ENCODE measurements around the gene RILPL1. TPM values are rescaled to one million over a fixed set of nuclear protein-coding genes. Genes with fewer than 3 reads are reported as not detected.
"Not testable (repeated sequence)": the region's sequence is repeated elsewhere in the genome, so short reads cannot be mapped to it uniquely, and the experiment has no call there.

Gene RILPL1
- total and polyA plus RNA-seq, 8 donors: 2.7 to 42.3 (median 7.5) TPM

DNA sequence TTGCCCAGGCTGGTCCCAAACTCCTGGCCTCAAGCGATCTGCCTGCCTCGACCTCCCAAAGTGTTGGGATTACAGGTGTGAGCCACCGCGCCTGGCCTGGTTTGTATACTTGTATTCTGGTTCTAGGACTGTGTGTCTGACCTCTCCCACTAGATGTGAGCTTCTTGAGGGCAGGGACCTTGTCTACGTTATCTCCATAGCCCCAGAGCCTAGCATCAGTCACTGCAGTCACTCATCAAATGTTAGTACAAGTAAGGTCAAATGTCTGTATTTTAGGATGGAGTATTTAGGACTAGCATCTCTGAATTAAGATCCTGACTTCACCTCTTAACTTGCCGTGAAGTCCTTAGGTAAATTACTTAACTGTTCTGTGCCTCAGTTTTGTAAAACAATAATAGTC, 99.9 kb downstream of the RILPL1 start:
- WGBS, 5 donors: 90 to 95% (median 93%) methylated on average over 6 of the region's 6 CpGs
- intact Hi-C loops (cut with DNase I; ENCODE audit: low total_unique reads): no loop called here
- Histone ChIP-seq H3K27ac (peak overlapping the region in 4 of 5 donors; percentile 12 to 90 (median 53)), H3K4me1 (peaks cover 24 to 56% (median 50%) of the 10 kb centered on the region in 4 donors), H3K4me3 (peak overlapping the region in 3 of 4 donors; percentile 1 to 94 (median 88)), H3K27me3 (no peaks in the 10 kb centered on the region), H3K9me3 (no peaks in the 10 kb centered on the region), H3K36me3 (peaks cover 4 to 28% (median 26%) of the 10 kb centered on the region in 4 donors)
- TF ChIP-seq, protein P1, sequence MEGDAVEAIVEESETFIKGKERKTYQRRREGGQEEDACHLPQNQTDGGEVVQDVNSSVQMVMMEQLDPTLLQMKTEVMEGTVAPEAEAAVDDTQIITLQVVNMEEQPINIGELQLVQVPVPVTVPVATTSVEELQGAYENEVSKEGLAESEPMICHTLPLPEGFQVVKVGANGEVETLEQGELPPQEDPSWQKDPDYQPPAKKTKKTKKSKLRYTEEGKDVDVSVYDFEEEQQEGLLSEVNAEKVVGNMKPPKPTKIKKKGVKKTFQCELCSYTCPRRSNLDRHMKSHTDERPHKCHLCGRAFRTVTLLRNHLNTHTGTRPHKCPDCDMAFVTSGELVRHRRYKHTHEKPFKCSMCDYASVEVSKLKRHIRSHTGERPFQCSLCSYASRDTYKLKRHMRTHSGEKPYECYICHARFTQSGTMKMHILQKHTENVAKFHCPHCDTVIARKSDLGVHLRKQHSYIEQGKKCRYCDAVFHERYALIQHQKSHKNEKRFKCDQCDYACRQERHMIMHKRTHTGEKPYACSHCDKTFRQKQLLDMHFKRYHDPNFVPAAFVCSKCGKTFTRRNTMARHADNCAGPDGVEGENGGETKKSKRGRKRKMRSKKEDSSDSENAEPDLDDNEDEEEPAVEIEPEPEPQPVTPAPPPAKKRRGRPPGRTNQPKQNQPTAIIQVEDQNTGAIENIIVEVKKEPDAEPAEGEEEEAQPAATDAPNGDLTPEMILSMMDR (IDR thresholded peaks at IDR 0.05): no peak
- TF ChIP-seq POLR2AphosphoS5 (IDR thresholded peaks at IDR 0.05) (no peak), POLR2A (IDR thresholded peaks at IDR 0.05) (no peak), EP300 (IDR thresholded peaks at IDR 0.05) (no peak)
- DNase-seq: no peak

DNA sequence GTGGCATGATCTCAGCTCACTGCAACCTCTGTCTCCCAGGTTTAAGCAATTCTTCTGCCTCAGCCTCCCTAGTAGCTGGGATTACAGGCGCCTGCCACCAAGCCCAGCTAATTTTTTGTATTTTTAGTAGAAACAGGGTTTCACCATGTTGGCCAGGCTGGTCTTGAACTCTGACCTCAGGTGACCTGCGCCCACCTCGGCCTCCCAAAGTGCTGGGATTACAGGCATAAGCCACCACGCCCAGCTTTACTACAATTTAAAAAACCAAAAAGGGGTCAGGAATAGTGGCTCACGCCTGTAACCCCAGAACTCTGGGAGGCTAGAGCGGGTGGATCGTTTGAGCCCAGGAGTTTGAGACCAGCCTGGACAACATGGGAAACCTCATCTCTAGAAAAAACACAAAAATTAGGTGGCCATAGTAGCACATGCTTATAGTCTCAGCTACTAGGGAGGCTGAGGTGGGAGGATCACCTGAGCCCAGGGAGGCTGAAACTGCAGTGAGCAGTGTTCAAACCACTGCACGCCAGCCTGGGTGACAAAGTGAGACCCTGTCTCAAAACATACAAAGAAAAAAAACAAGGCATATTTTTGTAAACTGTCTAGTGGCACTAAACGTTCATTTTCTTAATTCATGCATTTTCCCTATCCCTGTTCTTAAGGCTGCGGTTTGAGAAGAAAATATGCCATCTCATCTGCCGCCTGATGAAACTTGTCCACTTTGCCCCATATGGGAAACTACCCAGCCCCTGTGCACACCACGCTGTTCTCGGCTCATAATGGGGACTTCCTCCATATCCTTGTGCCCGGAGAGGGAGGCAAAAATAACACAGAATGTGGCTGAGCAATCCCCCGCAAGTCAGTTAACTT, 101.3 kb downstream of the RILPL1 start:
- intact Hi-C loops (cut with DNase I; ENCODE audit: low total_unique reads); H3K9me3 ChIP-seq; H3K27me3 ChIP-seq: not testable (repeated sequence)
- Histone ChIP-seq H3K36me3 (peaks cover 4 to 43% (median 40%) of the 10 kb centered on the region in 4 donors), H3K4me1 (peaks cover 23 to 55% (median 45%) of the 10 kb centered on the region in 4 donors), H3K27ac (peak overlapping the region in 4 of 5 donors; percentile 21 to 90 (median 53)), H3K4me3 (peak overlapping the region in 3 of 4 donors; percentile 1 to 94 (median 88))
- DNase-seq: peak in 1 of 2 donors; percentile 30
- WGBS, 5 donors: 70 to 79% (median 78%) methylated on average over 15 of the region's 15 CpGs

DNA sequence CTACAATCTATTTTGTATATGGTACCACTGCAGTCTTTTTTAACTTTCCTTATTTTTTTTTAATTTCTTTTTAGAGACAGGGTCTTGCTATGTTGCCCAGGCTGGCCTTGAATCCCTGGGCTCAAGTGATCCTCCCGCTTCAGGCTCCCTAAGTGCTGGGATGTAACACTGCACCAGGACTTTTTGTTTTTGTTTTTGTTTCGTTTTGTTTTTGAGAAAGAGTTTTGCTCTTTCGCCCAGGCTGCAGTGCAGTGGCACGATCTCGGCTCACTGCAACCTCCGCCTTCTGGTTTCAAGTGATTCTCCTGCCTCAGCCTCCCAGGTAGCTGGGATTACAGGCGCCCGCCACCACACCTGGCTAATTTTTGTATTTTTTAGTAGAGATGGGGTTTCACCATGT, 104.4 kb downstream of the RILPL1 start:
- 95 to 98% (median 96%) methylated on average over 8 of the region's 8 CpGs for WGBS, 5 donors
- H3K4me3 ChIP-seq; DNase-seq; intact Hi-C loops (cut with DNase I; ENCODE audit: low total_unique reads); H3K27me3 ChIP-seq; H3K27ac ChIP-seq; H3K9me3 ChIP-seq: not testable (repeated sequence)
- H3K4me1 ChIP-seq: peaks cover 4 to 30% (median 21%) of the 10 kb centered on the region in 4 donors
- H3K36me3 ChIP-seq: peaks cover 4 to 62% (median 53%) of the 10 kb centered on the region in 4 donors

DNA sequence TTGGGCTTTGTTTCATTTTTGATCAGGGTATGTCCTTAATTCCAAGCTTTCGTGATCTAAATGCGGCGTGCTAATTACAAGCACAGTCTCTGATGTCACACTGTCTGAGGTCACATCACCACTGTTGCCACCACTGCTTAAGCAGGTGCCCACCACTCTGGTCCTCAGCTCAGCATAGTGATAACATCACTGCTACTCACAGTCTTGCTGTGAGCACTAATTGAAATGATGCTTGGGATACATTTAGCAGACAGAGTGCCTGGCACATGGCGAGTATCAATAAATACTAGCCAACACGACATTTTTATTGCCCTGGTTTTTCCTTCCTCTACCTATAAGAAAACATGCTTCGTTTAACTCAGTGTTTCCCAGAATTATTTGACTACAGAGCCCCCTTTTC, 104.9 kb downstream of the RILPL1 start:
- Histone ChIP-seq H3K9me3 (no peaks in the 10 kb centered on the region), H3K27ac (no peak overlapping the region)

DNA sequence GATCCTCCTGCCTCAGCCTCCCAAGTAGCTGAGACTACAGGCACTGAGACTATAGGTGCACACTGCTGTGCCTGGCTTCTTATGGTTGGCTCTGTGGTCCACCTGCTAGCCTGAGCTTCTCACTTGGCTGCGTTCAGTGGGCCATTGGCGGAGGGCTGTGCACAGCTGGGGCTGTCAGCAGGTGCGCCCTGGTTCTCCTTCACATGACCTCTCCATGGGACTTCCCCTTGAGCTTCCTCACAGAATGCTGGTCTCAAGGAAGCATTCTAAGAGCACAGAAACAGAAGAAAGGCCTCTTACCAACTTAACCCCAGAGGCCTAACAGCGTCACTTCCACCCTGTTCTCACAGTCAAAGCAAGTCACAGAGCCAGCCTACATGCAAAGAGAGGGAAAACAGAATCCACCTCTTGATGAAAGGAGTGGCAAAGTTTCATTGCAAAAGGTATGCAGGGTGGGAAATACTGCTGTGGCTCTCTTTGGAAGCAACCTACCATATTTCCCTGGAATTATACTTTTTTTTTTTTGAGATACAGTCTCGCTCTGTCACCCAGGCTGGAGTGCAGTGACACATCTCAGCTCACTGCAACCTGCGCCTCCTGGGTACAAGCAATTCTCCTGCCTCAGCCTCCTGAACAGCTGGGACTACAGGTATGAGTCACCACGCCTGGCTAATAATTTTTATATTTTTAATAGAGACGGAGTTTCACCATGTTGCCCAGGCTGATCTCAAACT, 106.3 kb downstream of the RILPL1 start:
- intact Hi-C loops (cut with DNase I; ENCODE audit: low total_unique reads): no loop called here
- Histone ChIP-seq H3K27ac (no peak overlapping the region), H3K27me3 (no peaks in the 10 kb centered on the region), H3K36me3 (peaks cover 12 to 78% (median 71%) of the 10 kb centered on the region in 4 donors), H3K9me3 (no peaks in the 10 kb centered on the region), H3K4me1 (peaks cover 0 to 11% (median 6%) of the 10 kb centered on the region in 4 donors), H3K4me3 (no peak overlapping the region)
- 82 to 91% (median 88%) methylated on average over 8 of the region's 8 CpGs for WGBS, 5 donors
- peak in 1 of 2 donors; percentile 45 for DNase-seq
- TF ChIP-seq EP300 (IDR thresholded peaks at IDR 0.05) (no peak), POLR2AphosphoS5 (IDR thresholded peaks at IDR 0.05) (no peak), POLR2A (IDR thresholded peaks at IDR 0.05) (no peak)
- TF ChIP-seq, protein P1 (IDR thresholded peaks at IDR 0.05): no peak

More for the DNA sequence above, 104.9 kb downstream of the RILPL1 start:
- Histone ChIP-seq H3K27me3 (no peaks in the 10 kb centered on the region), H3K4me1 (peaks cover 0 to 25% (median 16%) of the 10 kb centered on the region in 4 donors), H3K36me3 (peaks cover 4 to 64% (median 57%) of the 10 kb centered on the region in 4 donors), H3K4me3 (no peak overlapping the region)
- no peak for DNase-seq
- TF ChIP-seq, protein P1 (IDR thresholded peaks at IDR 0.05): no peak
- TF ChIP-seq EP300 (IDR thresholded peaks at IDR 0.05) (no peak), POLR2AphosphoS5 (IDR thresholded peaks at IDR 0.05) (no peak), POLR2A (IDR thresholded peaks at IDR 0.05) (no peak)
- WGBS, 5 donors: 88 to 97% (median 93%) methylated on average over 6 of the region's 6 CpGs
- intact Hi-C loops (cut with DNase I; ENCODE audit: low total_unique reads): no loop called here
